A549 (cell line): ENCODE measurements around the gene ABCF2. TPM values are rescaled to one million over a fixed set of nuclear protein-coding genes. Genes with fewer than 3 reads are reported as not detected.

Experiments
- ATAC-seq, 2 experiments: fragments of 200-7000 bp in 1 of 2; fragments of >200 bp in 1 of 2; cut with Nextera tagmentation in 1 of 2; cut with Tn5 transposase in 1 of 2; 3 replicates each; pipeline versions ENCODE4 v1.8.0 to v1.9.1; 2018 to 2020; ENCODE audit warnings: mild to moderate bottlenecking in 1 of 2, moderate library complexity in 1 of 2
- CTCF ChIA-PET: fragments of 300-600 bp; sonication (Branson Sonifier 250); formaldehyde crosslinking; extraction: SDS; loops from one replicate; lab custom pipeline; 2021; ENCODE audit warnings: antibody characterized with exemption, inconsistent platforms; lab: Yijun Ruan, JAX
- POLR2A ChIA-PET: fragments of 350-600 bp; formaldehyde crosslinking; extraction: SDS; loops from one replicate; lab custom pipeline; 2021; ENCODE audit warnings: antibody characterized with exemption, inconsistent platforms; lab: Yijun Ruan, JAX
- DNase-seq, 2 experiments: peaks; one replicate each; pipeline versions ENCODE4 v3.0.0 to v3.0.0-alpha.2; 2011 to 2016; ENCODE audit warnings: low read depth in 1 of 2, low spot score in 1 of 2
- FAIRE-seq: peaks from 2 replicates; lab custom pipeline; 2011; peaks lifted over from hg19 to GRCh38; lab: Jason Lieb, UNC
- H3K27ac ChIP-seq, 2 experiments: fragments of >200 bp; sonication (Bioruptor Twin); formaldehyde crosslinking; 3 replicates each; pipeline ENCODE4 v1.5.1; 2016 to 2017
- H3K4me1 ChIP-seq: fragments of >200 bp; sonication (Bioruptor Twin); formaldehyde crosslinking; 3 replicates; pipeline ENCODE4 v1.6.1; 2016
- H3K4me2 ChIP-seq: fragments of >200 bp; sonication (Bioruptor Twin); formaldehyde crosslinking; 3 replicates; pipeline ENCODE4 v1.6.1; 2016
- H3K4me3 ChIP-seq: fragments of >200 bp; sonication (Bioruptor Twin); formaldehyde crosslinking; 3 replicates; pipeline ENCODE4 v1.5.1; 2016
- H3K9me3 ChIP-seq: fragments of >200 bp; sonication (Bioruptor Twin); formaldehyde crosslinking; 3 replicates; pipeline ENCODE4 v1.6.1; 2016
- BHLHE40 ChIP-seq: IDR thresholded peaks from 2 replicates; pipeline ENCODE4 v1.6.1; 2012; ENCODE audit warnings: low read depth, low read length, inconsistent platforms
- CHD2 ChIP-seq: fragments of 150-350 bp; IDR thresholded peaks from 2 replicates; pipeline ENCODE4 v1.6.1; 2014; ENCODE audit warnings: low read length; ENCODE audit not compliant: partially characterized antibody
- CTCF ChIP-seq: fragments of >200 bp; sonication (Bioruptor Twin); formaldehyde crosslinking; IDR thresholded peaks from 3 replicates; pipeline ENCODE4 v1.5.1; 2016
- EHMT2 ChIP-seq: fragments of 200-600 bp; sonication (generic); IDR thresholded peaks from 2 replicates; pipeline ENCODE4 v1.6.1; 2016; ENCODE audit warnings: antibody characterized with exemption, low read depth, mild to moderate bottlenecking, moderate library complexity
- EP300 ChIP-seq, 2 experiments: fragments of >200 bp; sonication (Bioruptor Twin); formaldehyde crosslinking; IDR thresholded peaks; 2 replicates in 1 of 2; 3 replicates in 1 of 2; pipeline ENCODE4 v1.6.1; 2016 to 2017
- FOSB ChIP-seq: fragments of 250-450 bp; sonication (Bioruptor Pico); IDR thresholded peaks from 2 replicates; pipeline ENCODE4 v1.5.0; 2020; ENCODE audit warnings: mild to moderate bottlenecking, moderate library complexity
- HES2 ChIP-seq: fragments of >200 bp; sonication (Bioruptor Twin); formaldehyde crosslinking; IDR thresholded peaks from 2 replicates; pipeline ENCODE4 v1.6.1; 2016
- HEYL ChIP-seq: fragments of 250-450 bp; sonication (Bioruptor Pico); IDR thresholded peaks from 2 replicates; pipeline ENCODE4 v1.8.0; 2021; ENCODE audit warnings: mild to moderate bottlenecking, moderate library complexity
- HOXA7 ChIP-seq: fragments of 250-450 bp; sonication (Bioruptor Pico); IDR thresholded peaks from 2 replicates; pipeline ENCODE4 v1.5.0; 2020; ENCODE audit warnings: mild to moderate bottlenecking, moderate library complexity
- MAZ ChIP-seq: fragments of 150-350 bp; IDR thresholded peaks from 2 replicates; pipeline ENCODE4 v1.6.1; 2014; ENCODE audit warnings: antibody characterized with exemption, low read depth, low read length, borderline replicate concordance
- PBX3 ChIP-seq: IDR thresholded peaks from 2 replicates; pipeline ENCODE4 v1.6.1; 2012
- PHF8 ChIP-seq: fragments of 200-600 bp; sonication (generic); IDR thresholded peaks from 2 replicates; pipeline ENCODE4 v1.6.1; 2016; ENCODE audit warnings: low read depth, mild to moderate bottlenecking, antibody characterized with exemption, moderate library complexity, borderline replicate concordance
- SMC3 ChIP-seq: fragments of >200 bp; sonication (Bioruptor Twin); formaldehyde crosslinking; IDR thresholded peaks from 3 replicates; pipeline ENCODE4 v1.6.1; 2018; ENCODE audit warnings: inconsistent platforms
- SREBF2 ChIP-seq: fragments of 450-650 bp; IDR thresholded peaks from 2 replicates; pipeline ENCODE4 v1.6.1; 2014; ENCODE audit warnings: mild to moderate bottlenecking, moderate library complexity
- ZC3H11A ChIP-seq: fragments of 450-650 bp; IDR thresholded peaks from 2 replicates; pipeline ENCODE4 v1.6.1; 2014; ENCODE audit warnings: antibody characterized with exemption, mild to moderate bottlenecking
- ZFP36 ChIP-seq: fragments of 450-650 bp; IDR thresholded peaks from 2 replicates; pipeline ENCODE4 v1.6.1; 2014; ENCODE audit warnings: borderline replicate concordance; ENCODE audit not compliant: partially characterized antibody
- ZSCAN20 ChIP-seq: fragments of 250-450 bp; sonication (Bioruptor Pico); IDR thresholded peaks from 2 replicates; pipeline ENCODE4 v1.8.0; 2022; ENCODE audit warnings: mild to moderate bottlenecking, moderate library complexity
- WGBS: methylation state at CpG from one replicate; pipeline ENCODE4 v1.1.6; 2017; ENCODE audit errors: missing lambda C conversion rate; 5-methylcytosine and 5-hydroxymethylcytosine counted together
- polyA plus RNA-seq, 4 experiments: library from polyadenylated mRNA; depleted of rRNA in 3 of 4; stranded (reverse); fragments of >200 nt; fragmentation: RNase III in 1 of 4; extraction: RNeasy Plus Mini Kit Qiagen cat#74134 plus additional on column Dnase treatment in 1 of 4; gene quantifications; 2 replicates in 3 of 4; 3 replicates in 1 of 4; pipeline ENCODE4 v1.2.3, GENCODE V29; 2011 to 2017
- TF ChIP-seq, protein P1 (sequence below): fragments of 250-450 bp; sonication (Bioruptor Pico); IDR thresholded peaks from 2 replicates; pipeline ENCODE4 v1.5.0; 2021; ENCODE audit warnings: mild to moderate bottlenecking, moderate library complexity, borderline replicate concordance
- TF ChIP-seq, protein P2 (sequence below): IDR thresholded peaks from 2 replicates; pipeline ENCODE4 v1.6.1; 2012; ENCODE audit warnings: low read depth, borderline replicate concordance
- TF ChIP-seq, protein P3 (sequence below): IDR thresholded peaks from 2 replicates; pipeline ENCODE4 v1.6.1; 2012

ABCF2 gene
- polyA plus RNA-seq, 2 of the 4 experiments (the other 2 are of a cell fraction): 47.8 to 70.9 TPM

GRCh38 chr7:151231080-151231479, 4.1 kb upstream of the ABCF2 start:
- ChIA-PET POLR2A (no interaction called here), CTCF (interaction anchor here (1.2 kb wide), 1 partner anchor 13 kb away, joined by 3 read pairs; no protein-coding TSS in a partner anchor)
- FAIRE-seq (no peak), ATAC-seq (no peak), DNase-seq (no peak)
- Histone ChIP-seq H3K4me2 (peak overlapping the region; percentile 91), H3K4me1 (peaks cover 27% of the 10 kb centered on the region), H3K27ac (no peak overlapping the region), H3K4me3 (no peak overlapping the region), H3K9me3 (no peaks in the 10 kb centered on the region)
- WGBS: 73% methylated on average over 1 of the region's 1 CpG
- TF ChIP-seq, protein P1, sequence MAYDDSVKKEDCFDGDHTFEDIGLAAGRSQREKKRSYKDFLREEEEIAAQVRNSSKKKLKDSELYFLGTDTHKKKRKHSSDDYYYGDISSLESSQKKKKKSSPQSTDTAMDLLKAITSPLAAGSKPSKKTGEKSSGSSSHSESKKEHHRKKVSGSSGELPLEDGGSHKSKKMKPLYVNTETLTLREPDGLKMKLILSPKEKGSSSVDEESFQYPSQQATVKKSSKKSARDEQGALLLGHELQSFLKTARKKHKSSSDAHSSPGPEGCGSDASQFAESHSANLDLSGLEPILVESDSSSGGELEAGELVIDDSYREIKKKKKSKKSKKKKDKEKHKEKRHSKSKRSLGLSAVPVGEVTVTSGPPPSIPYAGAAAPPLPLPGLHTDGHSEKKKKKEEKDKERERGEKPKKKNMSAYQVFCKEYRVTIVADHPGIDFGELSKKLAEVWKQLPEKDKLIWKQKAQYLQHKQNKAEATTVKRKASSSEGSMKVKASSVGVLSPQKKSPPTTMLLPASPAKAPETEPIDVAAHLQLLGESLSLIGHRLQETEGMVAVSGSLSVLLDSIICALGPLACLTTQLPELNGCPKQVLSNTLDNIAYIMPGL (CRISPR knock-in tag): no peak
- TF ChIP-seq CHD2 (no peak), EHMT2 (no peak), ZC3H11A (no peak), HEYL (CRISPR knock-in tag) (no peak), CTCF (no peak), SREBF2 (no peak), PBX3 (no peak), BHLHE40 (no peak), HOXA7 (CRISPR knock-in tag) (no peak), HES2 (no peak), EP300 (IDR thresholded peaks at IDR 0.05) (no peak), FOSB (CRISPR knock-in tag) (no peak), MAZ (no peak), ZSCAN20 (CRISPR knock-in tag) (no peak), ZFP36 (no peak), SMC3 (no peak)
- TF ChIP-seq, protein P2, sequence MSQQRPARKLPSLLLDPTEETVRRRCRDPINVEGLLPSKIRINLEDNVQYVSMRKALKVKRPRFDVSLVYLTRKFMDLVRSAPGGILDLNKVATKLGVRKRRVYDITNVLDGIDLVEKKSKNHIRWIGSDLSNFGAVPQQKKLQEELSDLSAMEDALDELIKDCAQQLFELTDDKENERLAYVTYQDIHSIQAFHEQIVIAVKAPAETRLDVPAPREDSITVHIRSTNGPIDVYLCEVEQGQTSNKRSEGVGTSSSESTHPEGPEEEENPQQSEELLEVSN: no peak
- TF ChIP-seq, protein P3, sequence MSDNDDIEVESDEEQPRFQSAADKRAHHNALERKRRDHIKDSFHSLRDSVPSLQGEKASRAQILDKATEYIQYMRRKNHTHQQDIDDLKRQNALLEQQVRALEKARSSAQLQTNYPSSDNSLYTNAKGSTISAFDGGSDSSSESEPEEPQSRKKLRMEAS: no peak

GRCh38 chr7:151229249-151229648, 2.2 kb upstream of the ABCF2 start:
- ChIA-PET CTCF (interaction anchor here (0.7 to 3.5 kb wide), 2 partner anchors 15 to 140 kb away, joined by 3 to 20 read pairs; no protein-coding TSS in a partner anchor), POLR2A (no interaction called here)
- no peak for ATAC-seq
- Histone ChIP-seq H3K4me1 (peaks cover 36% of the 10 kb centered on the region), H3K4me2 (no peak overlapping the region), H3K4me3 (no peak overlapping the region), H3K27ac (no peak overlapping the region), H3K9me3 (no peaks in the 10 kb centered on the region)
- WGBS: 83% methylated on average over 10 of the region's 10 CpGs
- no peak for FAIRE-seq
- no peak for TF ChIP-seq PHF8
- DNase-seq: no peak
